ENCODE results near the gene METRN.

Gene METRN

DNA sequence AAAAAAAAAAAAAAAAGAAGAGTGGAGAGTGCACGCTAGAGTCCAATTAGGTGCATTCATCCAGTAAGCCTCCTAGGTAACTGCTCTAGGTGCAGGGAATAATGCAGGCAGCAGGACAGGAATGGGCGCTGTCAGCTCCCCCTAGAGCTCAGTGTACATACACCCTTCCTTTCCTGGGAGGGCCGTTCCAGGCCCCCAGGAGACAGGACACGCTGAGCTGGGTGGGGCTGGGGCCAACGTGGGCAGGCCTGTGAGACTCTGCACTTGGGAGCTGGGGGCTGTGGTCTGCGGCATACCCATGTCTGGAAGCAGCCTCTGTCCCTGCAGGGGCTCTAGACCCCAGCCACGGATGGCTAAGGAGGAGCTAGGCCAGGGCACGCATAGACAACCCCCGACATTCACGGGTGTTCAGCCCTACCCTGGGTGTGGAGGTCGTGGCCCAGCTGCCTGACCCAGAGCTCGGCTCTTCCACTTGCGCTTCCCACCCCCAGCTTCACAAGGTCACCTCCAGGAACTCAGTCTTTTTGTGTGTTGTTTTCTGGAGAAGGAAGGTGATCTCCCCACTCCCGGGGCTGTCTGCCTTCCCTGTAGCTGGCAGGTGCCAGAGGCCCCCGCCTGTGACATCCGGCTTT lies 5.0 kb downstream of the METRN start:
- H3K4me3 ChIP-seq: peak overlapping the region; percentile 49 to 77 (median 67)
- peak overlapping the region in 16 of 21 experiments; percentile 75 to 92 (median 84) for H3K27ac ChIP-seq

DNA sequence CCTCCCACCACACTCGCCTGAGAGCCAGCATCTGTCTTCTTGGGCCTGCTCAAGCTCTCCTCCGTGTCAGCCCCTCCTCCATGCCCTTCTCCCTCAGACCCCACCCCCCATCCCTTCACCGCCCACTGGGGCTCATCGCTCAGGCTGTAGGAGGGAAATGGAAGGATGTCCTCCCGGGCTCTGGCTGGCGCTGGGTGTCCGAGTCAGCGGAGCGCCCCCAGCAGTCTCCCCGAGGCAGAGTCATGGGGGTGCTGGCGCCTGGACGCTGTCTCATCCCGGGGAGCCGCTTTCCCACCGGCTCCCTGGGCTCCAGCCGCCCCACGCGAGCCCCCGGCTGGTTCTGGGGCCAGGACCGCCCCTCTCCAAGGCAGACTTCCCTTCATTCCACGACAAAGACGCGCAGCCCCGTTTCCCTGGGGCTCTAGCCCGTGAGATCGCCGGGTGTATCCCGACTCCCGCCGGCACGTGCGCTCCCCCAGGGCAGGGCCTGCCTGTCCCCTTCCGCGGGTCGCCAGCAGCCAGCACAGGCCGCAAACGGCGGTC lies 5.6 kb downstream of the METRN start:
- Histone ChIP-seq H3K4me3 (peak overlapping the region; percentile 49 to 77 (median 67)), H3K27ac (peak overlapping the region; percentile 58 to 92 (median 82))

DNA sequence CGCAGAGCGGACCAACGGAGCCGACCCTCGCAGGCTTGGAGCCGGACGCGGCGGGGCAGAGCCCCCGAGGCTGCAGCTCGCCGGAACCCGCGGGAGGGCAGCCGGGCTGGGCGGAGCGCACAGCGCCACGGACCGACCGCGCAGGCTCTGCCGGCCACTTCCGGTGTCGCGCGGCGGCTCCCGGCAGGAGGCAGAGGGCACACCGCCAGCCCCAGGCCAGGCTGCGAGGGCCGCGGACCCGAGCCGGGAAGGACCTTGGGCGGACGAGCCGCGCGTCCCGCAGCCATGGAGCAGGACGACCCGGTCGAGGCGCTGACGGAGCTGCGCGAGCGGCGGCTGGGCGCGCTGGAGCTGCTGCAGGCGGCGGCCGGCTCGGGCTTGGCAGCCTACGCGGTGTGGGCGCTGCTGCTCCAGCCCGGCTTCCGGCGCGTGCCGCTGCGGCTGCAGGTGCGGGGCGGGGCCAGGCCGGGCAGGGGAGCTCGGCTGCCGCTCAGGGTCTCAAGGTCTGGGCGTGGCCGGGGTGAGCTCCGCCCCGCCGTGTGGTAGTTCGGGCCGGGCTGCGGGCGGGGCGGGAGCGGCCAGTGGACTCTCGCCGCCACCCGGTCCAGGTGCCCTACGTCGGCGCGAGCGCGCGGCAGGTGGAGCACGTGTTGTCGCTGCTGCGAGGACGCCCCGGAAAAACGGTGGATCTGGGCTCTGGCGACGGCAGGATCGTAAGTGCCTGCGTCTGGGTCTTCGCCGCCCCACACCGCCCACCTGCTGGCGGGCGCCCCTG lies 6.3 kb downstream of the METRN start, which contains the start of gene ANTKMT:
Gene ANTKMT (plus strand): TSS at position 157 of the 775 bp plus-strand sequence. CDS start 129 bp downstream, at position 286.
- Histone ChIP-seq H3K27ac (peak within 1 kb of the TSS; percentile 58 to 92 (median 82)), H3K4me3 (peak within 1 kb of the TSS; percentile 49 to 77 (median 67))

DNA sequence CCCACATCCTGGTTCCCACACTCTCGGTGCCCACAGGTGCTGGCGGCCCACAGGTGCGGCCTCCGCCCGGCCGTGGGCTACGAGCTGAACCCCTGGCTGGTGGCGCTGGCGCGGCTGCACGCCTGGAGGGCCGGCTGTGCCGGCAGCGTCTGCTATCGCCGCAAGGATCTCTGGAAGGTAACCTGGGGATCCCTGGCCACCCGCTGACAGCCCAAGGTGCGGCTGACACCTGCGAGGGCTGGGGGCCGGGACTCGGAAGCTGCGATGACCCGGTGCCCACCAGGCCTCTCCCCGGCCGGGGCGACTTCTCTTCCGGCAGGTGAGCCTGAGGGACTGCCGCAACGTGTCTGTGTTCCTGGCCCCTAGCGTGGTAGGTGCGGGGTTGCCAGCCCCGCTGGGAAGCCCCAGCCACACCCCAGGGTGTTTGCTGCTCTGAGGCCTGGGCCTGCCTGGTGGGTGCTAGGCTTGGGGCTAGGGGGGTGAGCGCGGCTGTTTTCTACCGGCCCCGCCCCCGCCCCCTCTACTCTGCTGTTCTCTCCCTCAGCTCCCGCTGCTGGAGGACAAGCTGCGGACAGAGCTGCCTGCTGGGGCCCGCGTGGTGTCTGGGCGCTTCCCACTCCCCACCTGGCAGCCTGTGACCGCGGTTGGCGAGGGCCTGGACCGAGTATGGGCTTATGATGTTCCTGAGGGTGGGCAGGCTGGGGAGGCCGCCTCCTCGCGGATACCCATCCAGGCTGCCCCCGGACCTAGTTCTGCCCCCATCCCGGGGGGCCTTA lies 7.0 kb downstream of the METRN start:
- Histone ChIP-seq H3K4me3 (peak overlapping the region; percentile 49 to 77 (median 67)), H3K27ac (peak overlapping the region in 16 of 21 experiments; percentile 58 to 91 (median 83))

DNA sequence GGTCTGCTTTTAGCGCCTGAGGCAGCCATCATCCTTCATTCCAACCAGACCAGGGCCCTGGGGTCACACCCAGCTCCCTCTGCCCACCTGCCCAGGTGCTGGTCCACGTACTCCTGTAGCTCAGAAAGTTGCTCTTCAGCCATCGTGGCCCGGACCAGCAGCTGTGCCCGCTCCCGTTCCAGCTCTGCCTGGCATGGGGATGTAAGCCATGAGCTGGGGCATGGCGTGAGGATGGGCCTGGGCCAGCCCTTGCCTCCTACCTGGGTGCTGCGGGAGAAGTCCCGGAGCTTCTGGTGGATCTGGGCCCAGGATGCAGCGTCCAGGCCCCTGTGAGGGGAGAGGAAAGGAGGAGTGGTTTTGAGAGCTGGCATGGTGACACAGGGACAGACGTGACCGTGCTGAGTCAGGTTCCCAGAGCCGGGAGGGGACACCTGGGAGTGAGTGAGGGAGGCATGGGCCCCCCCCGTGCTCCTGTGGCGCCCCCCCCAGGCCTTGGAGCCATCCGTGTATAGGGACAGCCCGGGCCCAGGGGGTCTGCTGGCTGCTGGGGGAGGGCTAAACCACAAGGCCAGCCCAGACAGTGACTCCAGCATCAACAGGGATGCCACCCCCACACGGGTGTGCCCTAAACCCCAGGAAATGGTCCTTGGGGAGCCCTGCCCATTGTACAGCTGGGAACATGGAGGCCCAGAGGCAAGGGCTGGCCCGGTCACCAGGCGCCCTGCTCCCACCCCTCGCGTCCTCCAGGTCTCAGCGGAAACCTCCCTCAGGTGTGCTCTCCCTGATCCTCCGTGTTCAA lies 8.1 kb downstream of the METRN start:
- no peak overlapping the region for H3K4me3 ChIP-seq
- peak overlapping the region in 1 of 21 experiments; percentile 26 for H3K27ac ChIP-seq

DNA sequence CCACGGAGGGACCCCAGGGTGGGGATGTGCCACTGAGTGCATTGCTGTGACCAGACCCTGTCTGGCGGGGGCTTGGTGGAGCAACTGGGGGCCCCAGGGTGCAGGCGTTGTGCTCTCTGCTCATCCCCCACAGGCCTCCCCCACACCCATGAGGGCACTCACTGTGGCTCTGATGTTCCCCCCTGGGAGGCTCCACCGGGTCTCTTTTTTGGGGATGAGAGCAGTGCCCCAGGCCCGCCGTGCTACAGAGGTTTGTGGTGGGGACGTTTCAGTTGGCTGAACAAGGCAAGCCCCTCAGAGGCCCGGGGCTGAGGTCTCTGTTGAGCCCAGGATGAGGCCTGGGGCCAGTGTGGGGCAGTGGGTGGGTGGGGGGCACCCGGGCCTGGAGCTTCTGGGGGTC lies 8.8 kb downstream of the METRN start:
- Histone ChIP-seq H3K27ac (no peak overlapping the region), H3K4me3 (no peak overlapping the region)

DNA sequence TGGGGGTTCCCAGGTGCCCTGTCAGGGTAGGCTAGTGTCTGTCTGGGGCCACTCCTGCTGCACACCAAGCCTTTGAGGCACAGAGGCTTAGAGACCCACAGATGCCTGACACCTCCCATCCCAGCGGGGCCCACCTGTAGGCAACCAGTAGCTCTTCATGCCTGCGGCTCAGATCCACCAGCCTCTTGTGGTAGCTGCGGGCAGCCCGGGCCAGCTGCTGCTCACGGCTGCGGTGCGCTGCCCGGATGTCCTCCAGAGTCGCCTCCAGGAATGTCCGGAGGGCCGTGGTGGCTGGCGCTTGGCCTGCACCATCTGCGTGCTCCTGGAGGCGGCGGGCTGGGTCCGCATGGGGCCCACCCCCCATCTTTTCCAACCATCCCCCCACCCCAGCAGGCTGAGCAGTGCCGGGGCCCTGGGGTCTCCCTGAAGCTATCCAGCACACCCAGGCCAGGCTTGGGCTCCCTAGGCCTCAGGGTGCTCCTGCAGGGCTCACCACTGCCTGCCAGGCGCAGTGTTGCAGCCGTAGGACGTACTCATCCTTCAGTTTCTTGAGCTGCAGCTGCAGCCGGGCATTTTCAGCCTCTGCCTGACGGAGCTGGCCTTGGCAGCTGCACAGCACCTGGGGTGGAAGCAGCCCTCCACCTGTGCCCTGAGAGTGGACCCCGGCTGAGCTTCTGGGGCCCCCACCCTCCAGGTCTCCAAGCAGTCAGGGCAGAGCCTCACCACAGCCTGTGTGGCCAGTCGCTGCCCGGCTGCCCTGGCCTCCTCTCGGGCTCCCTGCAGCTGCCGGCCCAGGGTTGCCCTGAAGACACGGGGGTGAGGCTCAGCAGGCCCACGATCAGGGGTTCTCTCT lies 9.5 kb downstream of the METRN start:
- Histone ChIP-seq H3K27ac (no peak overlapping the region), H3K4me3 (no peak overlapping the region)

DNA sequence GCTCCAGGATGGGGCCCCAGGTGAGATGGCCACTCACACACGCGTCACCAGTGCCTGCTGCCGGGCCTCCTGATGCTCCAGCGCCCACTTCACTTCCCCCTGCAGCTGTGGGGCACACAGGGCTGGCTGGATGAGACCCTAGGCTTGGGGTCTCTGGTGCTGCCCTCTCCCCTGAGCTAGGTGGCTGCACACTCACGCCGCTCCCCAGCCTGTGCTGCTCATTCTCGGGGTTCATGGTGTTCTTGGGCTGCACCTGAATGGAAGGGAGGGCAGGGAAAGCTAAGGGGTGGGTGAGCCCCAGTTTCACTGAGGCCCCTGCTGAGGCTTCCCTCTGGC lies 10.1 kb downstream of the METRN start:
- Histone ChIP-seq H3K27ac (no peak overlapping the region), H3K4me3 (no peak overlapping the region)

DNA sequence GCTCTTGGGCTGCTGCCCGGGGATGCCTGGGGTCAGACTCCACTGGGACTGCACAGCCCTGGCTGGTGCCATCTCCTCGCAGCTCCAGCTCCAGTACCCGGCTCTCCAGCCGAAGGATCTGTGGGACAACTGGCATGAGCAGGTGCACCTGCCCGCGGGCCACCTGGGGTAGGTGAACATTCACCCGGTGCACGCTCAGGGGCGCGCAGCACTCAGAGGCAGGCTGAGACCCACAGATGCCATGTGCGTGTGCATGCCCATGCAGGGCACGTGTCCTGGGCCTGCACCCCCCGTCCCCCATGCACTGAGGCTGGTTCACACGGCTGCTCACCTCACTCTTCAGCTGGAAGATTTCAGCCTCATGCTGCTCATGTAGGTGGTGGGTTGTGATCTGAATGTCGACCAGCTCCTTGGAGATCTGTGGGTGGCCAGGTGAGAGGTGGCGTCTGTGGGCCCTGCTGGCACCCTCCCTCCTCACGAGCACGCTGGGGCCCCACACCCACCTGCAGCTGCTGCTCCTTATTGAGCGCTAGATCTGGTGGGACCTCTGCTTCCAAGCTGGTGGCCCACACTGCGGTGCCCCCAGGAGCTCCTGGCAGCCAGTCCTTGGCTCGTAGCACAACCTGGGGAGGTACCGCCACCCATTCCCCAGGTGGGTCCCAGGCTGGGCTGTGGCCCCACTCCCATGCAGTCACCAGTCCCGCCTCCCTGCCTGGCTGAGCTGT lies 10.7 kb downstream of the METRN start:
- no peak overlapping the region for H3K27ac ChIP-seq
- H3K4me3 ChIP-seq: no peak overlapping the region

DNA sequence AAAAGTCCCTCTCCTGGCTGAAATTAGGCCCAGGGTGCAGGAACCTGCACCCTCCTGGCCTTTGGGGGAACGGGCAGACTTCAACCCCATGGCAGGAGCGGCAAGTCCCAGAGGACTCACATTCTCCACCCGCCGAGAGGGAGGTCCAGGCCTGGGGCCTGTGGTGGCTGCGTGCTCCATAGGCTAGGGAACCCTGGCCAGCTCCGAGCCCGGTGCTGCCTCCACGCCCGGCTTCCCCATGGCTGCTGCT lies 11.2 kb downstream of the METRN start:
- Histone ChIP-seq H3K4me3 (peak overlapping the region in 1 of 7 experiments; percentile 36), H3K27ac (no peak overlapping the region)

DNA sequence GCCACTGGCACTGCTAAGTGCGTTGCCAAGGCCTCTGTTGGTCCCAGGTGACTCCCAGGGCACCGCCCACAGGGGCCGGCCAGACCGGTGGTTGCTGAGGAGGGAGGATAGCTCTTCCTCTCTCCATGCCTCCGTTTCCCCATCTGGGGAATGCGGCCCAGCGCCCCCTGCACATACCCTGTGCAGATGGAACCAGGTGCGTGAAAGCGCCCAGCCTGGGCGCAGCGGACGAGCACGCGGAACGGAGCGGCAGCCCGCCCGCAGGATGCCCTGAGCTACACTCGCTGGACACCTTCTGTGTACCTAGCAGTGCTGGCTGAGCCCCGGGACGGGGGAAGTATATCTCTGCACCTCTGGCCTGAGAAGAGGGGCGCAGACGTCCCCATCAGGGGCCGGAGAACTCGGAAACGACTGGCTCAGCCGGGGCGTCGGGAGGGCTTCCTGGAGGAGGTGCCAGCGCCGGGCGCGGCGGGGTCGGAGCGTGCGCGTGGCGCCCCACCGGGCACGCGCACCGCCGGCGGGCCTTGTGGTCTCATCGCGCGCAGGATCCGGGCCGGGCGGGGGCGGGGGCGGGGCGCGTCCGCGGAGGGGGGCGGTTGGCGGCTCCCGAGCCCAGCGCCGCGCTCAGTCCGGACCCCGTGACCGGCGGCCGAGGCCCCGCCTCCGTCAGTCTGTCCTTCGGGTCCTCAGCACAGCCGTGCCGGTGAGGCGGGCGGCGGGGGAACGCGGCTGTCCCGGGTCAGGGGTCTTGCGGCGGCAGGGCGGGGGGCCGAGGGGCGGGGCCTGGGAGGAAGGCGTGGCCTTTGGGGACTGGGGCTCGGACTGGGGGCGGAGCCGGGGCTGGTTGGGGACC lies 11.7 kb downstream of the METRN start, which contains the start of the genes CCDC78 and HAGHL:
Gene CCDC78 (minus strand): TSS at position 6 of the 853 bp plus-strand sequence. CDS start 76 bp downstream, outside the sequence.
Gene HAGHL (plus strand): TSS at position 669 of the 853 bp plus-strand sequence. CDS start 404 bp downstream, outside the sequence.
- peak within 1 kb of the TSS; percentile 31 to 49 (median 39) for H3K4me3 ChIP-seq
- H3K27ac ChIP-seq: peak within 1 kb of the TSS in 13 of 21 experiments; percentile 1 to 72 (median 53)

DNA sequence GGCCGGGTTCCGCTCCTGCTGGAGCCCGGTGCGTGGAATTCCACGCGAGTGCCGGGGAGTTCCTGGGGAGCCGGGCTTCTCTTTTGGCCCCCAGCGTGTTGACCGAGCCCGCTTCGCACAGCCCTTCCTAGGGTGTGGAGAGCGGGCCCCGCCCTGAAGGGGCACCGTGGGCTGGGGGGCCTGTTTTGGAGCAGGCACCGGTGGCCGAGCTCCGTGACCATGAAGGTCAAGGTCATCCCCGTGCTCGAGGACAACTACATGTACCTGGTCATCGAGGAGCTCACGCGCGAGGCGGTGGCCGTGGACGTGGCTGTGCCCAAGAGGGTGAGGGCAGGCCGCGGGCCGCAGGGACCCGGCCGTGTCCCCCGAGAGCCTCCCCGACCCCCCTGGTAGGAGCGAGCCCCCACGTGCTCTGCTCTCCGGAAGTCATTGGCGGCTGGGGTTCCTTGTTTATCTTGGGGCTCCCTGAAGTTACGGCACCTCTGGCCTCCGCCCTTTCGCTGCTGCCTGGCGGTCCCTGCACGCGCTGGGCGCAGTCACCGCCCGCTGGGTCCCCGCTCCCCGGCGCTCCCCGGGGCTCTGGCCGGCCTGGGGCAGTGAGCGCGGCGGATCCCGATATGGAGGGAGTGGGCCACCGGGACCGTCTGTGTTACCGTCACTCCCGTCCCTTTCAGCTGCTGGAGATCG lies 12.5 kb downstream of the METRN start:
- Histone ChIP-seq H3K27ac (peak overlapping the region in 13 of 21 experiments; percentile 1 to 72 (median 53)), H3K4me3 (peak overlapping the region; percentile 31 to 49 (median 39))

DNA sequence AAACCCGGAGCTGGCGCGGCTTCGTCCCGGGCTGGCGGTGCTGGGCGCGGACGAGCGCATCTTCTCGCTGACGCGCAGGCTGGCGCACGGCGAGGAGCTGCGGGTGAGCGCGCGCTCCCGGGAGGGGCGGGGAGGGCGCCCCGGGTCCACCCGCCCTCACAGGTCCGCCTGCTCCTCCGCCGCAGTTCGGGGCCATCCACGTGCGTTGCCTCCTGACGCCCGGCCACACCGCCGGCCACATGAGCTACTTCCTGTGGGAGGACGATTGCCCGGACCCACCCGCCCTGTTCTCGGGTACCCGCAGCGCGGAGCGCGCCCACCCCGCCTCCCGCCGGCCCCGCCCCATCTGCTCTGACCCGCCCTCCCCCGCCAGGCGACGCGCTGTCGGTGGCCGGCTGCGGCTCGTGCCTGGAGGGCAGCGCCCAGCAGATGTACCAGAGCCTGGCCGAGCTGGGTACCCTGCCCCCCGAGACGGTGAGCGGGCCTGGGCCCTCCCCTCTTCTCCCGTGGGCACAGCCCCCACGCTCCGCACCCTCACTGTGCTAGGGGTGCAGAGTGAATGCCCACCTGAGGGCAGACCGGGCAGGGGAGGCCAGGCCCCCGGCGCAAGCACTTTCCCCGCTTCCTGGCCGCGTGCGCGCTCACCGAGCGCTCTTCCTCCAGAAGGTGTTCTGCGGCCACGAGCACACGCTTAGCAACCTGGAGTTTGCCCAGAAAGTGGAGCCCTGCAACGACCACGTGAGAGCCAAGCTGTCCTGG lies 13.4 kb downstream of the METRN start:
- peak overlapping the region; percentile 31 to 49 (median 39) for H3K4me3 ChIP-seq
- H3K27ac ChIP-seq: peak overlapping the region in 9 of 21 experiments; percentile 1 to 67 (median 54)

DNA sequence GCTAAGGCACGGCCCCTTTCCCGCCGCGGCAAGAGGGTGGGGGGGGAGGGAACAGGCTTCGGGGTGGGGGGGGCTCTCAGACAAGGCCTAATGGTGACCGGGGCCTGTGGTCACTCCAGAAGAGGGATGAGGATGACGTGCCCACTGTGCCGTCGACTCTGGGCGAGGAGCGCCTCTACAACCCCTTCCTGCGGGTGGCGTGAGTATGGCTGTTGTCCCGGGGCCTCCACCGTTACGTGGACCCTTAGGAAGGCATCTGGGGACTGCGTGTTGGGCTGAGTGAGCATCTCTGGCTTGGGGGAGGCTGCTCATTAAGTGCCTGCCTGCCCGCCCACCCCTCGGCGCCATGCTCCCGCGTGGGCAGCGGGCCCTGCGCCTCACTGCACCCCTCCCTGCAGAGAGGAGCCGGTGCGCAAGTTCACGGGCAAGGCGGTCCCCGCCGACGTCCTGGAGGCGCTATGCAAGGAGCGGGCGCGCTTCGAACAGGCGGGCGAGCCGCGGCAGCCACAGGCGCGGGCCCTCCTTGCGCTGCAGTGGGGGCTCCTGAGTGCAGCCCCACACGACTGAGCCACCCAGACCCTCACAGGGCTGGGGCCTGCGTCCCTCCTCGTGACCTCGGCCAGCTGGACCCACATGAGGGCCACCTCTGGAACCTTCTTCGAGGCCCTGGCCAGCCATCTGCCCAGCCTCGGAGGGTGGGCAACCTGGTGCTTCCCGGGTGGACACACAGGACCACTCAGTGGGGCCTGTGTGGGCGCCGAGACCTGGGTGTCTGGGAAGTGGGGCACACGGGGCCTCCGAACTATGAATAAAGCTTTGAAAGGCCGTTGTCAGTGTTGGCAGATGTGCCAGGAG lies 14.2 kb downstream of the METRN start:
- H3K4me3 ChIP-seq: peak overlapping the region in 1 of 7 experiments; percentile 46

More for the DNA sequence above, 14.2 kb downstream of the METRN start:
- H3K27ac ChIP-seq: no peak overlapping the region

Measured in skin epidermis (tissue), 12 donors.